Dendritic cell treated with granulocyte-macrophage colony-stimulating factor and Interleukin-4, amounts not matched to agents 40 ng/mL and 50 ng/mL, for 4 days (primary cell): ENCODE measurements around the gene CNTNAP5.

Experiments used
- H3K27ac Mint-ChIP-seq: one replicate; pipeline ENCODE4 v1.8.0; 2022; ENCODE audit warnings: mild to moderate bottlenecking, mixed read lengths
- H3K27me3 Mint-ChIP-seq: one replicate; pipeline ENCODE4 v1.8.0; 2022; ENCODE audit warnings: mild to moderate bottlenecking, mixed read lengths
- H3K36me3 Mint-ChIP-seq: one replicate; pipeline ENCODE4 v1.8.0; 2022; ENCODE audit warnings: low read depth, mixed read lengths
- H3K4me1 Mint-ChIP-seq: one replicate; pipeline ENCODE4 v1.8.0; 2022; ENCODE audit warnings: low read depth, mixed read lengths
- H3K4me3 Mint-ChIP-seq: one replicate; pipeline ENCODE4 v1.8.0; 2022; ENCODE audit warnings: mild to moderate bottlenecking, moderate library complexity, mixed read lengths
- H3K9me3 Mint-ChIP-seq: one replicate; pipeline ENCODE4 v1.8.0; 2022; ENCODE audit warnings: mixed read lengths
- intact Hi-C: fragments of 100-400 bp; cut with micrococcal nuclease; formaldehyde crosslinking; loops from one replicate; pipeline ENCODE4 v1.15.0; 2022

Gene CNTNAP5

DNA sequence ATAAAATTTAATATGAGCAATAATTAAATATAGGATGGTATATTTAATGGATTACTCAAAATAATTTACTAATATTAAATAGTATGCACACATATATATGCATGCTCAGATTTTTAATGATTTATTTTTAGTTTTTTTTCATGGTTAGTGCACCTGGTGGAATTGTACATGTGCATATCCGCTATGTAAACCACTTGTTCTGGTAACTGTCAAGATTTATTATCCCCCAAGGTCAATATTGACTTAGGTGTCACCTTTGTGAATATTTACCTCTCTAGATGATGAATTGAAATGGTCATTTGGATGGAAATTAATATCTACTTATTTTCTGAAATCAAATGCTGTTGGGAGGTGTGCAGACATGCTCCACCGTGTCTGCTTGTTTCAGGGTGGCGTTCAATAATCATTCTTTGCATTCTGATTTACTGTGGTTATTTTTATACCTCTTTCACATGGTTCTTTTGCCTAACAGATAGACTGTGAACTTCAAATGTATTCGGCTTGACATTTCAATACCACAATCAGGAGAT lies 14.7 kb downstream of the CNTNAP5 start:
- H3K27me3 Mint-ChIP-seq = no peaks in the 10 kb centered on the region
- peaks cover 7% of the 10 kb centered on the region for H3K9me3 Mint-ChIP-seq
- no peaks in the 10 kb centered on the region for H3K36me3 Mint-ChIP-seq
- no peak overlapping the region for H3K27ac Mint-ChIP-seq
- no peak overlapping the region for H3K4me3 Mint-ChIP-seq
- no peaks in the 10 kb centered on the region for H3K4me1 Mint-ChIP-seq
- intact Hi-C loops = no loop called here

DNA sequence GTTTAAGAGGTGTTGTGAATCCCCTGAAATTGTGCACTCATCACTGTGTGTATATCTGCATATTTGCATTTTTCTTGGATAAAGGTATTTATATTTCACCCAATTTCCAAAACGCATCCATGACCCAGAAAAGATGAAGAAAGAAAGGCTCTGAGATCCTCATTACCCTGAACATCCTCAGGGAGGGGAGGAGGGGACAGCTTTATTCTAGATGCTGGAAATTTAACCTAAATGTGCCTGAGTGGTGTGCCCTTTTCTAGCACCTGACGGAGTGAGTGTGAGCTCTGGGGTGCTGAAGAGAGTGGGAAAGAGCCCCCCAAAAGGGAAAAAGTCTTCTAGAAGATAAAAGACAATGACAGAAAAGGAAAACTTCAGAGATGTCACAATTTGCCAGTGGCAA lies 20.8 kb downstream of the CNTNAP5 start:
- peaks cover 13% of the 10 kb centered on the region for H3K9me3 Mint-ChIP-seq
- no peak overlapping the region for H3K4me3 Mint-ChIP-seq
- no peaks in the 10 kb centered on the region for H3K27me3 Mint-ChIP-seq
- intact Hi-C loops = no loop called here
- H3K36me3 Mint-ChIP-seq = no peaks in the 10 kb centered on the region
- H3K27ac Mint-ChIP-seq = no peak overlapping the region
- no peaks in the 10 kb centered on the region for H3K4me1 Mint-ChIP-seq

DNA sequence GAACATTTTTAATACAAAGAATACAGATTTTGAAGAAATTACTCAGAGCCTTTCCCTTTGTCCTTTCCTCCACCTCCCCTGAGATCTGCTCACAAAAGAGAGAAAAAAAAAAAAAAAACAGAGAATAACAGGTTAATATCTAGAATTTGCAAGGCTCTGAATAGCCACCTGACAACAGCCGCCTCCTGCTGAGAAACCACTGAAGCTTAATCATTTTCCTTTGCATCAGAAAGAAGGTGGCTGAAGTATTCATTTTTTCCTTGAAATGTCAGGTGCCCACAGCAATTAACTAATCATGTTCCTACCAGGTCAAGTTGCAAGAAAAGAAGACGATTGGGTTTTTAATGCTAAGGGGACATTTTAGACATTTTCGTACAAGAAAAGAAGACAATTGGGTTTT lies 21.2 kb downstream of the CNTNAP5 start:
- H3K36me3 Mint-ChIP-seq = no peaks in the 10 kb centered on the region
- no peak overlapping the region for H3K27ac Mint-ChIP-seq
- intact Hi-C loops = no loop called here
- no peaks in the 10 kb centered on the region for H3K4me1 Mint-ChIP-seq
- H3K27me3 Mint-ChIP-seq = no peaks in the 10 kb centered on the region
- H3K4me3 Mint-ChIP-seq = no peak overlapping the region
- H3K9me3 Mint-ChIP-seq = peaks cover 13% of the 10 kb centered on the region

DNA sequence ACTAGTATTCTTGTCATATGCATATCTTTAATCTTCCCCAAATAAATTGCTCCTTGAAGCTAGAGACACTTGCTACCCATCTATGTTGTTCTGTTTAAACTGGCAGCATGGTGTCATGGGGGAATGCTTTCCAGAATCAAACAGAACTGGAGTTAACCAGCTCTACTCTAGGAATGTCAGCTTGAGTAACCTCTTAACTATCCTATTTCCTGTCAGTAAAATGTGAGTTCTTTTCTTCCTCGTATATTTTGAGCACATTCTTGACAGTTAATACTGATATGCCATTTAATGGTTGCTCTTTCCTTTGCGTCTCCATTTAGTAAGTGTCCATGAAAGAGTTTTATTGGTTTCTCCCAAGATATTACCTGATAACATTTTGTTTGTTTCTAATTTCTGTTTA lies 23.0 kb downstream of the CNTNAP5 start:
- Mint-ChIP-seq H3K9me3 (peaks cover 13% of the 10 kb centered on the region), H3K36me3 (no peaks in the 10 kb centered on the region), H3K4me1 (no peaks in the 10 kb centered on the region), H3K4me3 (no peak overlapping the region), H3K27ac (no peak overlapping the region), H3K27me3 (no peaks in the 10 kb centered on the region)
- intact Hi-C loops = no loop called here

DNA sequence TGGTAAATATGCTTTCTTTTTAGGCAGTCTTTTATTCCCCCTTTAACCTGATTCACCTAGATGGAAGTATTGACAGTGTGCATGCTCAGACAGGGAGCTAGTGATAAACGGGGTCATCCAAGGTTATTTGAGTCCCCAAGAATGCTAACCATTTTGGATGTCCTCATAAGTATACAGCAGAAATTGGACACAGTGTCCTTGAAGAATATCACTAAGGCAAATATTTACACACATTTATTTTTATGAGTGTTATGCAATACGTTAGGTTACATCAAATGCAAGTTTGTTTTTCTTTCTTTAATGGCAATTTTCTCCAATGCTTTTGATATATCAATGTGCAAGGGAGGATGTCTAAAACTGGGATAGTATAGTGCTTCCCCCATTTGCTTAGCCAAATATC lies 23.6 kb downstream of the CNTNAP5 start:
- Mint-ChIP-seq H3K4me1 (no peaks in the 10 kb centered on the region), H3K9me3 (peaks cover 8% of the 10 kb centered on the region), H3K4me3 (no peak overlapping the region), H3K36me3 (no peaks in the 10 kb centered on the region), H3K27me3 (no peaks in the 10 kb centered on the region), H3K27ac (no peak overlapping the region)
- intact Hi-C loops = no loop called here

DNA sequence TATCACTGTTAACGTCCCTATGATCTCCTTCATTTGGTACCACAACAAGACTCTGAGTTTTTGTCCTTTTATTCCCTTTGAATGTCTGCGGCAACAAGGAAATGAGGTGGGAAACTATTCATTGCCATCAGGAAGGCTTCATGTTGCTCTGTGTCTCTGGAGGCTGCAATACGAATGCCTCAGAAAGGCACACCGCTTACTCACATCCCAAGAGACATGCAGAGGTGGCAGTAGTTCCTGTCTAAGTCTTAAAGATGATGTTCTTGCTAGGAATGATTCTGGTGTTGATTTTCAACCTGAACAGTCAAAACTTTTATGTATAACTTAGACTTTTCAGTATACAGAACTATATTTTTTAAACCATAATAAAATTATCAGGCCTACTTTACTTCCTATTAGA lies 24.0 kb downstream of the CNTNAP5 start:
- Mint-ChIP-seq H3K36me3 (no peaks in the 10 kb centered on the region), H3K27ac (no peak overlapping the region), H3K9me3 (peaks cover 6% of the 10 kb centered on the region), H3K4me3 (no peak overlapping the region), H3K27me3 (no peaks in the 10 kb centered on the region), H3K4me1 (no peaks in the 10 kb centered on the region)
- intact Hi-C loops = no loop called here

DNA sequence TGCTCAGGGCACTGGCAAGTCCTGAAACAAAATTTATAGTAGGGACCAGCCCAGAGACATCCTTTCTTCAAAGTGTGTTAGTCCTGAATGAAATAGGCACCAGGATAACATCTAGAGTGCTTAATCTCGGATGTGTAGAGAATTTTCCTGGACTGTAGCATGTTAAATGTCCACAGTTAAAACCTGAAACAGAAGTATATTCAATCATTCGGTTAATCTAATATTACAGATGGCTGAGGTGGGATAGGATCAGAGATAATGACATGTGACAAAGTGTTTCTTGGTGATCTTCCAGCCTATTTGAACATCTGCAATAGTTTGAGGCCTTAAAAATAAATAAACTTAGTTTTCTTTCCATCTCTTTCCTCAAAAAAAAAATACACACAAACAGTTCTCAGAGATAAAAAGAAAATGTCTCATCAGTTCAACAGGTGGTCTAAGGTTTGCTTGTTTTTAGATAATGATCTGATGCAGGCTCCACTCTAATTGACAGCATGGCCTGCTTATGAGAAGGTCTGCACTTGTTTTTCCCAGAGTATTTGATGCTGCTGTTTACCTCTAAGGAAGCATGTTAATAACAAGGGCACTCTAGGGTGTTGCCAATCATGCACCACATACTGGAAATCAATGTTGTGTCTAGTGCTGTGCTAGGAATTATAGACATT lies 25.9 kb downstream of the CNTNAP5 start:
- Mint-ChIP-seq H3K27me3 (no peaks in the 10 kb centered on the region), H3K27ac (no peak overlapping the region), H3K36me3 (no peaks in the 10 kb centered on the region), H3K4me3 (no peak overlapping the region), H3K4me1 (no peaks in the 10 kb centered on the region), H3K9me3 (peaks cover 14% of the 10 kb centered on the region)
- intact Hi-C loops = no loop called here

DNA sequence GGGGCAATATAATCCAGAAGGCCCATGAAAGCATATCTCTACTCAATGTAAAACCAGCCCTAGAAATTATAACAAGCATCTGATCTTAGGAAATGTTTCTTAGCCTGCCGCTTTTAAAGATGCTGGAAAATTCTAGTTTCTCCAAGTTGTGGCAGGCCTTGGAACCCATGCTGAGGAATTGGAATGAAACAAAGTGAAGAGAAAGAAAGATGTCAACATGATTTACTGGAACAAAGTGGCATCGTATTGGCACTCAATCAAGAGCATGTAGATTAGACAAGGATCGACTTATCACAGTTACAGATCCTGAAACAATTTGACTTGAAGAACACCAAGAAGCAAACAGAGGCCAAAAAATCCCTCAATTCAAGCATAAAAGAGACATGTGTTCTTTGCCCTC lies 28.7 kb downstream of the CNTNAP5 start:
- peaks cover 22% of the 10 kb centered on the region for H3K9me3 Mint-ChIP-seq
- no peaks in the 10 kb centered on the region for H3K4me1 Mint-ChIP-seq
- H3K36me3 Mint-ChIP-seq = no peaks in the 10 kb centered on the region
- intact Hi-C loops = no loop called here
- no peaks in the 10 kb centered on the region for H3K27me3 Mint-ChIP-seq
- no peak overlapping the region for H3K27ac Mint-ChIP-seq
- H3K4me3 Mint-ChIP-seq = no peak overlapping the region

DNA sequence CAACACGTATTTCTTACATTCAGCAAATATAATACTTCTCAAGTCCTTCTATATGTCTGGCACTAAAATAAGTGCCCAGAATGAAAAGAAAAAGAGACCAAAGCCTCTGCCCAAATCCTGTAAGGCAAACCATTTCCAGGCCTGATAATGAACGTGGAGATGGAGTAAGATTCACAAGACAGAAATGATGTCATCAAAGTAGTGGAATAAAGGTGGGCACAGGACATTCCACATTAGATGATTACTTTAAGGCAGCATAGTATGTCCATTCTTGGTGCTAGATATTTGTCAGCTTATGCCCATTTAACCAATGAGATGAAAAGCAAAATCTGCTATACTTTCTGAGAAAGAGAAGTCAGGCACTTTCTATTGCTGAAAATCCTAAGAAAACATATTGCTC lies 38.5 kb downstream of the CNTNAP5 start:
- H3K4me3 Mint-ChIP-seq = no peak overlapping the region
- H3K9me3 Mint-ChIP-seq = peaks cover 36% of the 10 kb centered on the region
- no peaks in the 10 kb centered on the region for H3K4me1 Mint-ChIP-seq
- H3K36me3 Mint-ChIP-seq = no peaks in the 10 kb centered on the region
- intact Hi-C loops = no loop called here
- H3K27me3 Mint-ChIP-seq = no peaks in the 10 kb centered on the region
- H3K27ac Mint-ChIP-seq = no peak overlapping the region

DNA sequence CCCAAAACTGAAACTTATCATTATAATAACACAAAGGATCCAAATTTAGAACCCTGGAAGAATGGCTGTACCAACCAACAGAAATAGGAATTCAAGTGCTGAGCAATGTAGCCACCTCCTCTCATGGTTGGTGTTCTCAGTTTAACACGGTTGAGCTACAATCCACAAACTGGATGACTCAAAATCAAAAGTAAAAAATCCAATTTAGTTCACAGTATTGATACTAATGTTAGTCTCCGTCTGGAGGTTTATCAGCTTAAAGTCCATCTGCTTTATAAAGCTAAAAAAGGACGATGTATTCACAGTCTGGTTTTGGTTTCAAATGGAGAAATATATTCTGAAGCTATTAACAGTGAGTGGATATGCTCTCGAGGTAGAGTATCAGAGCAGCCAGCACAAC lies 40.5 kb downstream of the CNTNAP5 start:
- no peak overlapping the region for H3K27ac Mint-ChIP-seq

DNA sequence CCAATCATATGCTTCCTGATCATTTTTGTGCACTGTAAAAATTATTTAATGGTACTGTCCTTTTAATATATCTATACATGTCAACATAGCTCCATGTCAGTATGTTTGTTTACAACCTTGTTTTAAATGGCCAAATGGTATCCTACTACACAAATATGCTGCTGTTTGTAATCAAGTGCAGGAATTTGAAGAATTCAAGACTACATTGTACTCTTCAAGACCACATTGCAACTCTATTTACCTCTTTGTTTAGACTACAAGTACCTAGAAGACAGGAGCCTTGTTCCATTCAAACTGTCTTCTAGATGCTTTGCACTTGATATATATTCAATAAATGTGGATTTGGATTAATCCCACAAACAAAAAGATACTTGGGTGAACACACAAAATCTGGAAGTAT lies 41.7 kb downstream of the CNTNAP5 start:
- intact Hi-C loops = no loop called here
- Mint-ChIP-seq H3K4me3 (no peak overlapping the region), H3K36me3 (no peaks in the 10 kb centered on the region), H3K9me3 (peaks cover 48% of the 10 kb centered on the region), H3K4me1 (no peaks in the 10 kb centered on the region), H3K27ac (no peak overlapping the region), H3K27me3 (no peaks in the 10 kb centered on the region)

More for the DNA sequence above, 40.5 kb downstream of the CNTNAP5 start:
- H3K4me1 Mint-ChIP-seq = no peaks in the 10 kb centered on the region
- intact Hi-C loops = no loop called here
- peaks cover 48% of the 10 kb centered on the region for H3K9me3 Mint-ChIP-seq
- H3K36me3 Mint-ChIP-seq = no peaks in the 10 kb centered on the region
- H3K4me3 Mint-ChIP-seq = no peak overlapping the region
- no peaks in the 10 kb centered on the region for H3K27me3 Mint-ChIP-seq

DNA sequence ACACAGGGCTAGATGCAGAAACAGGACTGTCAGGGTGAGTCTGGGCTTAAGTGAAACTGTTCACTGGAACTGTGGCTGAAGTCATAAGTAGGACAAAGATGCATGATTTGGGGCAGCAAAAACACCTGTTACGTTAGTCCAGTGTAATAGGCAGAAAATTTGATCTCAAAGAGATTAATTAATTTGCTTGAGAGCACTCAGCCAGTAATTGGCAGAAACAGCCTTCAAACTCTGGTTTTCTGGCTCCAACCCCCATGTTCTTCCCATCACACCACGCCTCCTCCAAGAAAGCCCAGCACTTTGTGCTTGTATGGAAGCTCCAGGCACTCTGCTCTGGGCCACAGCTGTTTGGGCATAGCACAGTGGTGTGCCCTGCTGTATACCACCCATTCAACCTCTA lies 54.0 kb downstream of the CNTNAP5 start:
- Mint-ChIP-seq H3K27ac (no peak overlapping the region), H3K27me3 (no peaks in the 10 kb centered on the region), H3K4me3 (no peak overlapping the region), H3K9me3 (no peaks in the 10 kb centered on the region), H3K36me3 (no peaks in the 10 kb centered on the region), H3K4me1 (no peaks in the 10 kb centered on the region)
- intact Hi-C loops = no loop called here

DNA sequence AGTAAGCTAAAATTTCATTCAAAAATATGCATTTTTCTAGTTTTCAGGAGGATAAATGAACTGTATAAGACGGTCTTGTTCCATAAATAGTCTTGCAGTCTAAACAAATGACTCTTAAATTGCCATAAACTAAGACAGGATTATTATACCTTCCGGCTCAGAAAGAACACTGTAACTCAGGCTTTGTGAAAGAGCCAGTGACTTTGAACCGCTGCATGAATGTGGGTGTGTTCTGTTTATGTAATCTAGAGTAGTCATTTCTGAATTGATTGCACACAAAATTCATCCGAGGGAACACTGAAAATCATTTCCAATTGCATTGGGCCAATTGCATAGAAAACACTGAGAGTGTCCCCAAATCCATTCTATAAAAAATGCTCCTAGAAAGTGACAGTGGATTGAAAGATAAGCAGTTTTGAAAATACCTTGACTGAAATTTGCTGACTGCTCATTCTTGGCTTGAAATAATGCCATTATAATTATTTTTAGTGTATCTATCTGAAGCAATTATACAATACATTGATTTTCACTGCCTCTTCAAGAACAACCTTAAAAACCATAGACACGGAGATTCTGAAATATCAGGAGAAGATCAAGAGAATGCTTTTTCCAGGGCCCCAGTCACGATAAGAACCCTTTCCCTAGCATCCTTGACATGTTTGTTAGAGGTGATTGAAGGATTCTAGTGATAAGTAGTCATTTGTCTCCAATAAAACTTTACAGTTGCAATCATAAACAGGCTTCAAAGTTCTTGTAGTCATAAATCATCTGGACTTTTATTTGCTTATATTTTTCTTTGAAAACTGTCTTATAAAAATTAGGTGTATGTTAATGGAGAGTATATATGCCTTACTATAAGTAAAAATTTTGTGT lies 55.4 kb downstream of the CNTNAP5 start:
- no peak overlapping the region for H3K4me3 Mint-ChIP-seq
- intact Hi-C loops = no loop called here
- H3K4me1 Mint-ChIP-seq = no peaks in the 10 kb centered on the region
- H3K9me3 Mint-ChIP-seq = peaks cover 6% of the 10 kb centered on the region
- no peaks in the 10 kb centered on the region for H3K27me3 Mint-ChIP-seq
- no peak overlapping the region for H3K27ac Mint-ChIP-seq
- no peaks in the 10 kb centered on the region for H3K36me3 Mint-ChIP-seq

DNA sequence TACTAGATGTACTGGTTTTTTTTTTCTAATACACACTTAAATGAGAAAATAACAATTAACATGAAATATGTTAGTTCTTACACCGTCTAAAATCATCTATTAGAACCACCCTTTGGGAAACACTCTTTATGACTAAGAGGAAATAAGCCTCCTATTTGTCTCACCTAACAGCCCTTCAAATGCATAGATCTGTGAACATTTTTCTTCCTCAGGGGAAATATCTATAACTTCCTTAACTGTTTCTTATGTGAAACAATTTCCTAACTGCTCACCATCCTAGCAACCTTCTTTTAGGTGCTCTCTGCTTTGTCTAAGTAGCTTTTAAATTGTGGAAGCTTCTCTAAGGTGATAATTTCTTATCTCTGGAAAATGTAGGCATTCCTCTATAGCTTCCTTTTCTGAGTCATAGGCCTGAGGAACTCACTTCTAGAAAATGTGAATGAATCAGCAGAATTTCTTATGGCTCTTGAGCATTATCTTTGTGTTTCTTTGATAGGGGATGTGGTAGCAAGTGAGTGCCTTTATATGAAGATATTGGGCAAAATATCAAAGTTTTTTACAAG lies 56.1 kb downstream of the CNTNAP5 start:
- no peaks in the 10 kb centered on the region for H3K27me3 Mint-ChIP-seq
- H3K36me3 Mint-ChIP-seq = no peaks in the 10 kb centered on the region
- no peaks in the 10 kb centered on the region for H3K4me1 Mint-ChIP-seq
- intact Hi-C loops = no loop called here
- H3K9me3 Mint-ChIP-seq = peaks cover 13% of the 10 kb centered on the region
- no peak overlapping the region for H3K27ac Mint-ChIP-seq
- H3K4me3 Mint-ChIP-seq = no peak overlapping the region
